ENCODE data around the gene NUAK1.

NUAK1 gene

DNA sequence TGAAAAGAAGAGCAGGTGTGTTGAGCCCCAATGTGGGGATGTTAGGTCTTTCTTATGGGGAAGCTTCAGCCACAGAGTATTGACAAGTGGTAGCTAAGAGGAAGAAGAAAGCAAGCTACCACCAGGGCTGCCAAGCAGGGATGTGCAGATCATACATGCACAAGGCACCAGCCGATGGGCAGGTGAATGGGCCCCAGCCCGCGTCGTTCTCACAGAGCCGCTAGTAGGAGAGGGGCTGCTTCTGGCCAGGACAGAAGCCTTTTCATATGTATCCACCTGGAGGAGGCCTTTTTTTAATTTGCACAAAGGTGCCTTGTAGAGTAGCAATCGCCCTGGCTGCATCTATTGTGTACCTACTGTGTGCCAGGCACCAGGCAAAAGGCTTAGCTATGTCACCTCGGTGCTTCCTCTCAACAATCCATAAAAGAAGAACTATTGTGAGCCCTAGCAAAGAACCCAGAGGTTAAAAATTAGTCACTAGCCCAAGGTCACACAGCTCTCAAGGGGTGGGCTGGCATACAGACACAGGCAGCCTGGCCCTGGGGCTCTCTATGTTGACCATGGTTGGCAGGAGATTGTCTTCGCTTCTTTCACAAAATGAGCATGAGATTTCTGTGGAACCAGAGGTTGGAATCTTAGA lies 8.2 kb downstream of the NUAK1 start:
- DNase-seq, result no peak

DNA sequence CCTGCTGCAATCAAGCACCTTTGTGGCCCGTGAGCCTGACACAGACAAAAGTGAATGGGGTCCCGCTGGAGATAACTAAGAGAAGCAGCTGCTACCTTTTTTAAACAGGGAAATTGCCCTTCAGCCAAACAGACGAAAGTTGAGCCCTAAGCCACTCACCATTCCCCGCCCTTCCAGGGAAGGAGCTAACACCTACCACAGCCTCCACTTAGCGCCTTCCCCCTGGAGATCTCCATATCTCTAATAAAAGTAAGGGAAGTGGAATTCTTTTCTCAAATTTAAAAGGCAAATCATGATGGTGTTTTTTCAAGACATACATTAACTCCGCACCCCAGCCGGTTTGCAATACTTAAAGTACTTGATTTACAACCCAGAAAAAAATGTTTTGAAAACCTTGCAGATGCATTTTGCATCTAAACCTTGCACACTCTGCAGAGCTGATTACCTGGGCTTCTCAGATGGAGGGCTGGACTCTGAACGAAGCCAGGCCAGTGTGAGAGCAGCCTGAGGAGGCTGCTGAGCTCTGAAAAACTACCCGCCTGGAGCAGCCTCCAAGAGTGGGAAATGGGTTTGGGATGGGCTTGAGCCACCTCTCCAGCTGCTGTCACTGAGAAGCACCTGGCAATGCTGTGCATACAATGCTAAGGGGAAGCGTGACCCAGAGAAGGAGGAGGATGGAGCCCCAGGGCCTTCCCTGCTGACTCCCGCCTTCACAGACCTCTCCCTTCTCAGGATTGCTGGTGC lies 10.0 kb downstream of the NUAK1 start:
- no peak for DNase-seq

DNA sequence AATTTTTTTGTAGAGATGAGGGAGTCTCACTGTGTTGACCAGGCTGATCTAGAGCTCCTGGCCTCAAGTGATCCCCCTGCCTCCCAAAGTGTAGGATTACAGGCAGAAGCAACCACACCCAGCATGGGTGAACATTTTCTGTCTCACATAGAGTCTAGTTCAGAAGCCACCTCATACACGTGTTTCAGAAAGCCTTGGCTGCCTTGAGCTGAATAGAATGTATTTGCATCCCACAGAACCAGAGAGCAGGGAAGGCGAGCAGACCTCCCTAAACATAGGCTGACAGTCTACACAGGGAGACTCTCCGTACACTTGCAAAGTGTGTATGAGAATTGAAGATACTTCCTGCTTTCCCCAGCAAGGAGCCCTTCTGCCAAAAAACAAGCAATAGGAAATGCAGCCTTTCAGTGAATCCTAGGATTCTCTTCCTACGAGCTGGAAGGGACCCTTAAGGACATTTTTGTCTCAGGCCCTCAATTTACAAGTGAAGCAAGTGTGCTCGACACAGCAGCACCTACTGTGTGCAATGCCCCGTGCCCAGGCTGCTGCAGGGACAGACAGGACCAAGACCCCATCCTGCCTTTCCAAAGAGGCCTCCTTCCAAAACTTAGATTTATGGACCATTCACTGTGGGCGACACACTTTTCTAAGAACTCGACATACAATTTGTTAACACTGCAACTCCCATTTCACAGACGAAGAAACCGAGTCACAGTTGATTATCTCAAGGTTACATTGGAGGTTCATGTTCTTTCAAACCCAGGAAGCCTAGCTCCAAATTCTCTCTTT lies 11.2 kb downstream of the NUAK1 start:
- DNase-seq, result no peak

DNA sequence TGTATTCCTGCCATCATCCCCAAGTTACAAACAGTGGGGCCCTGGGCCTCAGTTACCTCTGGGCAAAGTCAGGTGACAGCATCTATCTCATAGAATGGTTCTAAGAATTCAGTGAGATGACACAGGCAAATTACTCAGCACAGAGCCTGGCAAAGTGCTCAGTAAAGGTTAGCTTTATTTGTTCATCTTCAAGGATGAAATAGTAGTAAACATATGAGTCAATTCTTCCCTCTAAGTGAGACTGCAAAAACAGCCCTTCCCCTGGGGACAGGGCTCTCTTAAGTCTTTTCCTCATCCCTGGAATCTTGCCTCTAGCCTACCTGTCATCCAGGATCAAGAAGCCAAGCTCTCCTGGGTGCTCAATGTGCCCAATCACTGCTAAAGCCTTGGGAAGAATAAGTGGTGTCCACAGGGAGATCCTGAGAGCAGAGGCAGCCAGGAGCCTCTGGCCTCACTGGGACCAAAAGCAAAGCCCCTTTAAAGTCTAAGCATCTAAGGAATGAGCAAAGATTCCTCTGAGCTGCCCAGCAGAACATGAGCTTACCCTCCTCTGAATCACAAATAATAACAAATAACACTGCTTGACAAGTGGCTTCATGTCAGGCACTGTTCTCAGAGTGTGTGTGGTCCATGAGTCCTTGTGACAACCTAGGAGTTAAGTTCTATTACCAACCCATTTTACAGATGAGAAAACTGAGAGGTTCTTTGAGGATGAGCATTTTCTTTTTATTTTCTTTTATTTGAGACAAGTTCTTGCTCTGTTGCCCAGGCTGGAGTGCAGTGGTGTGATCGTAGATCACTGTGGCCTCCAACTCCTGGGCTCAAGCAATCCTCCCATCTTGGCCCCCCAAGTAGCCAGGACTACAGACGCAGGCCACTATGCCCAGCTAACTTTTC lies 12.1 kb downstream of the NUAK1 start:
- no peak for DNase-seq

DNA sequence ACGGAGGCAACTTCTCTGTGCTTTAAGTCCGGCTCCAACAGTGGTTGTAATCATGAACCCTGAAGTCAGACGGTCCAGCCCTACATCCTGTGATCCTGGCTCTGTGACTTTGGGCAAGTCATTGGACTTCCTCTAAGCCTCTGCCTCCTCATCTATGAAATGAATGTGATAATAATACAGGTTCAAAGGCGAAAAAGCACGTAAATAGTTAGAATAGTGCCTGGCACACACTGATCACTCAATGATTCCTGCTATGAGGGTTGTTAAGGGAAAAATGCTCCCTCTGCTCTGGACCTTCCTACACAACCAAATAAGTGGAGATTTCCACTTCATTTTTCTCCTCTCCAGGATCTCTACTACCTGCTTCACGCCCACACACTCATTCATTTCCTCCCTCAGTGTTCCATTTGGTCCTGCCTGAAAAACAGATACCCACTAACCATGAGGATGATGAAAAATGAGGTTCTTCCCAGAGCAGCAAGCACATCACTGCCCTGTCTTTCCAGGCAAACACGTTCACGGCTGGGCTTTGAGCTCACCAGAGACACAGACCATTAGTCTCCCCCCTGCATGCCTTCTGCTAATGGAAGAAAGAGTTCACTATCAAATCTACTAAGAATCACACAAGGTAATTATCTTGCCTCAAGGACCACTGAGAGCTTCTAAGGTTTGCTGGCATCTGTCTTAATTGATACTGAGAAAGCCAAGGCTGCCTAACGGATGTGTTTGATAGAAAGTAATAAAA lies 13.2 kb downstream of the NUAK1 start:
- no peak for DNase-seq

DNA sequence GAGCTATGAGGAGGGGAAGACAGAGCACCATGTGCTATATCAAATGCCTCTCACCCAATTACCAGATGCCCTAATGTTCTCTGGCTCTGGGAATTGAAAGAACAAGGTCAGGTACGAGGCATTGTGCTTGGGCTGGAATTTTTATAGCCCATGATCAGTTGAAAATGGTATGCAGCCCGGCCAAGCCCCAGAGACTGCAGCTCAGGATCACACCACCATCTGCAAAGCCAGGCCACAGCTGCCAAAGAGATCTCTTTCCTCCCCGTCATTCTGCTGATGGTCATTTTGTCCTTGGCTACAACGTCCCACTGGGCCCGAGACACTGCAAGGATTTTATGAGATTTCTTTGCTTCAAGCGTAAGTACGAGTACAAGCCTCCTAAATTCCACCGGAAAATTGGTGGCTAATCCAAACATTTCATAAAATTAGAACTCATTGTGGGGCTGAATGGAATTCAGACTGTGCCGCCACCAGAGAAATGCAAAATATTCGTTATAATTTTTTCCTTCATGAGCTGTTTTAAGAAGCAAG lies 15.1 kb downstream of the NUAK1 start:
- no peak for DNase-seq

DNA sequence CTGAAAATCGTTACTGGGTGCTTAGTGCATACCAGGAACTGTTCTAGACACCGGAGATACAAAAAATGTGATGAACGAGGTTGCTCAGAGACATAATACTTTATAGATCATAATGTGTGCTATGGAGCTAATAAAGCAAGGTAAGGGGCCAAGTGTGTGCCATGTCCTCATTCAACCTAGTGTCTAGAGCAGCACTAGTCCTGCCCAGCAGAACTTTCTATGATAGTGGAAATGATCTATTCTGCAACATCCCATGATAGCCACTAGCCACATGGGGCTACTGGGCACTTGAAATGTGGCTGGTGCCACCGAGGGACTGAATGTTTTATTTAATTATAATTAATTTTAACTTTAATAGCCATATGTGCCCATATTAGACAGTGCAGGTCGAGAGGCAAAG lies 15.6 kb downstream of the NUAK1 start:
- no peak for DNase-seq

DNA sequence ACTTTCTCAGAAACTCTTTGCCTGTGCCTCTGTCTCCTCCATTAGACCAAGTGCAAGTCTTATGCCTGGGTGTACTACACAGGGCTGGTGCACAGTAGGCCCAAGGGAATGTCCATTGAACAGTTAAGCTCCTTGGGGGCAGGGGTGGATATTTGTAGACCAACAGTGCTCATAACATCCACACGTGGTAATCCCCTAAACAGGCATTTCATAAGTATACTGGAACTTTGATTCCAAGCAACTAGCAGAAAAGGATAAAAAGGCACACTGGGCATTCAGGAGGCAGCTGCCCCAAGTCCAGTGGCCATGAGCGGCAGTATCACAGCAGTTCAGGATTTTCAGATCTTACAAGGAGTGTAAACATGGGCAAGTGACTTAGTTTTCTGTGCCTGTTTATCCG lies 16.8 kb downstream of the NUAK1 start:
- no peak for DNase-seq

DNA sequence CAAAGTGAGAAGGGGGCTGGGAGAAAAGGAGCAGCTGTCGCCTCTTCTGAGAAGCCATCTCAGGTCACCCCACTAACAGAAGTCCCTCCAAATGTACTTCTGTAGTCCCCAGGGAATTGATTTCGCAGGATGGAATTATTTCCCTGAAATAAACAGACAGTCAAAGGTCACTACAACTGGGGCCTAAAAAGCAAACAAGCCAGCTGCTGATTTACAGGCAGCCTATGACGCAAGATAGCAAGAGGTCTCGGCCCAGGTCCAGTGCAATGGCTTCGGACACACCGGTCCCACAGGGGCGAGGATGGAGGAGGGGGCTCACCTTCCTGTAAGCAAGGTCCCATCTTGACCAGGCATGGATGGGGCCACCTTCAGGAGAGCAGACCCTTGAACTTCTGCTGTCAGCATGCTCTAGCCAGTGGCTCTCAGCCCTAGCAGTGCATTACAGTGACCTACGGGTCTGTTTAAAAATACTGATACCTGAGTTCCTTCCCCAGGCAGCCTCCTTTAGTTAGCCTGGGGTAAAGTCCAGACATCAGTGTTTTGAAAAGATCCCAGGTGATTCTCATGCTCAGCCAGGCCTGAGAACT lies 18.1 kb downstream of the NUAK1 start:
- DNase-seq, result no peak

DNA sequence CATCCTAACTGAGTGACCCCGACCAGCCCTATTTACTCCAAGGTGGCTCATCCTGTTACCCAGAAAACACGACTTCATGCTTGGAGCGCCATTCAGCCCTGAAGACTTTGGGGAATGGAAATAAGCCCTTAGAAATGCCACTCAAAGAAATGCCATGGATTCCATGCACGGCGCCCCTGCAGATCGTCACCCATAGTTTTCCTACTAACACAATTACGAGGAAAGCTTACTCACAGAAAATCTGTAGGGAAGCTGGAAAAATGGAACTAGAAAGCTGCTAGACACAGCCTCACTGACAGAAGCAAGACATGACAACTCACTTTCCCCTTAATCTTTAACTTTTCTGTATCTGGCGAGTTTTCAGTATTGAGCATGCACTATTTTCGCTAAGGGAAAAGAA lies 19.5 kb downstream of the NUAK1 start:
- no peak for DNase-seq

DNA sequence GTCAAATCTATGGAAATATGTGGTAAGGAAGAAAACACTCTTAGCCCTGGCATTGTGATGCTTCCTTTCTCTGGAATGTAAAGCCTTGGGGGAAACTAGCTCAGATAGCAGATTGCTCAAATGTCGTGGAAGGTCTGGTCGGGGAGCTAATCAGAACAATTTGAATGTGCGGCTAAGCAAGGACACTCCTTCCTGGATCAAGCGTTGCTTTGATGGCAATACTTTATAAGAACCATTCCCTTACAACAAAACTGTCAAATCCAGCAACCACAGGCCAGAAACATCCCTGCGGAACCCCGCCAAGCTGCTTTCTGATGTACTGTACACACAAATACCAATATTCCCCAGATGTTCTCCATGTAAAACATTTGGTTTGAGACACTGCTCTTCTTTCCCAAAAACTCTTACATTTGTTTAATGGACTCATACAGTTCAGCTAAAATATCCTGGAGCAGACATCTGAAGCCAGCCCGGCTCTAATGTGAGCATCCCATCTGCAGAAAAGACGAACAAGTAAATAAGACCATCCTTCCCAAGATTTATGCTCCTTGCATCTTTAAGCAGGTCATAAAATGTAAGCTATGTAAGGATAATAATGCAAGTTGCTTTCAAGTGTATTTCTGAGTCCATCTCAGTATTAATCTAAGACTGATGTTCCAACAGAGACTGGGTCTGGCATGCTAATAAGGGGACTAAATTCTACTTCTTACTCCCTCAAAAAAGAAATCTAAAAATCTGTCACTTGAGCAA lies 20.2 kb downstream of the NUAK1 start:
- DNase-seq, result no peak

DNA sequence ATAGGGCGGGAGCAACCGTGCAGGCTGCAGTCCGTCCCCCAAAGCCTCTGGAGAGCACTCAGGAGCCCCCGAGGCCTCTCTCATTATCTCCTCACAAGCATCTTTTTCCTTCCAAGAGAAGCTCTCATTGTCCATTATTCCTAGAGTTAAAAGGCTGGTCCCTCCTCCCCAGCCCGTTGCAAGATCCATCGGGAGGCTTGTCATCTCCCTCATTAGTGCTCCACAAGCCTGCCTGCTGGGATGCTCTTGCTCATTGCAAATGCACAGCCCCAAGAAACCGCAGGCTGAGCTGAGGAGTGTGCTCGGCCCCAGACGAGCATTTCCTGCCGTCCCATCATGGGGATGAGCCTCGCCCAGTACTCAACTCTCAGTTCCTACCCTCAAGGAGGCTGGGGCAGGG lies 23.3 kb downstream of the NUAK1 start:
- DNase-seq, result peak in 3 of 14 donors; percentile 8 to 27 (median 12)

DNA sequence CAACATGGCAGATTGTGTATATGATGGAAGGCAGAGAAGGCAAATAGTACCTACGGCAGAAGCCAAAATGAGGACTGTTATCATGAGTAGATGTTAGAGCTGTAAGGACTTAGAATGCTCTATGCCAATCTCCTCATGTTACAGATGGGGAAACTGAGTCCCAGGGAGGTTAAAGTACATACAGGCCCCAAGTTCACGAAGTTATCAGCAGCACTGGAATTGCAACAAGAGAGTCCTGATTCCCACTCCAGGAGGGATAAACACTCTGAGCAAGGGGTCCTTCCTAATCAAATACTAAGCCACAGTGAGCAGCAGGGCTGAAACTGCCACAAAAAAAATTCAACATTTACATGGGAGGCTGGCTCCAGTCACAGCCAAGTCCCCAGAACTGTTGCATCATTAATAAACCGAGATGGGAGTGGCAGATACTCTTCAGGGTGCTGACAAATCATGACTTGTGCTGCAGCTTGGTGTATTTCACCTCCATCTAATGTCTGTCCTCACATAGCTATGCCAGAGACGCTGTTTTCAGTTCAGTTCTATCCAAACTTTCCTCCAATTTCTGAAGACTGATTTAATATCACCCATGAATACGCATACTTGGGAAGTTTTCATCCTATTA lies 24.2 kb downstream of the NUAK1 start:
- peak in 1 of 14 donors; percentile 15 for DNase-seq

DNA sequence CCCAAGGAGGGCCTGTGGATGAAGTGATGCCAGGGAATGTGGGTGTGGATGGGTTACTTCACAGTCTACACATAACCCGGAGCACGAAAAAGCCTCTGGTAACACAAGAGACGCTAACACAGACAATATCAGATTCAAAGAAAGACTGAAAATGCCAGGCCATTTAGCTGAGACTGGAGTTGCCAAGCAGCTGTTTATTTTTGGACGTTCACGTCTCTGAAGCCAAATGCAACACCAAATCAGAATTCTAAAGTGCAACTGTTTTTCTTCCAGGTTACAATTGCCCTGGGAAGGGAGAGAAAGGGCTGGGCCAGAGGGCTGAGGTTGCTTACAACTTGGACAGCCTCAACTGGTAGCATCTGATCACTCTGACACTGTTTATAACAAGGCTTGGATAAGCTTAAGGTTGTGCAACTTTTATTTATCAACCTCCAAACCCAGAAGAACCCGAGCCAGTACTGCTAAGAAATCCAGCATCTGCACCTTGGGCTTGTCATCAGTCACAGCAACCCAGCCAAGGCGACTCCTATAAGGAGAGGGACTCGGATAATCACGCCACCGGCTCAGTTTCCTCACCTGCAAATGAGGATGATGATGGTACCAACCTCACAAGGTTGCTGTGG lies 24.8 kb downstream of the NUAK1 start:
- DNase-seq, result peak in 3 of 14 donors; percentile 10 to 19 (median 17)

DNA sequence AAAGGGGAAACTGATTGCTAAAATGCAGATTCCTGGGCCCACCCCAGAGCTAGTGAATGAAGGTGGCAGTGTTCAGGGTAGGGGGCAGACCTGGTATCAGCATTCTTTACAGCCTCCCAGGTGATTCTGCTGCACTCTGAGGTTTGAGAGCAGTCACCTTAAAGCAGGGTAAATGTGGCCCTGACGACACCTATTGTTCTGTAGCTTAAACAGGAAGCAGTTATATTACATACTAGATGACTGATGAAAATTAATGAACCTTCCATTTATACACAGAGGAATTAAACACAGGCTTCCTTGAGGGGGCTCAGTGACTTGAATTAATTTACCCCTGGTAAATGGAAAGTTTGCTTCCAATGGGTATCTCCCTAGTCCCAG lies 25.3 kb downstream of the NUAK1 start:
- DNase-seq, result no peak

DNA sequence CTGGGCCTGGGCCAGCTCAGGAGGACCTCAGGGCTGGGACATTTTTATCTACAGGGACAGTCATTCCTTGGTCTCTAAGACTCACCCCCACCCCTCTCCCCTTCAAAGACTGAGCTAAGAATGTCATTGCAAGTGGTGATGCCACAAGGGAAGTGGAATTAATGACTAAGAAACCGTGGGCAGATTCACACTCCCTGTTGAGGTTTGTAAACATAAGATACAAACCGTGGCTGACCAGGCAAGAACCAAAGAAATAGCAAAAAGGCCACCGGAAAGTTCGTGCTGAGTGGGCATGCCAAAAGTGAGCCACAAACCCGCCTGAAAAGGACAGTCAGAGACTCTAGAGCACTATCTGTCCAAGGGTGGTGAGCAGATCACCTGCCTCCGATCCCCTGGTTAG lies 25.7 kb downstream of the NUAK1 start:
- peak in 2 of 14 donors; percentile 19 for DNase-seq

DNA sequence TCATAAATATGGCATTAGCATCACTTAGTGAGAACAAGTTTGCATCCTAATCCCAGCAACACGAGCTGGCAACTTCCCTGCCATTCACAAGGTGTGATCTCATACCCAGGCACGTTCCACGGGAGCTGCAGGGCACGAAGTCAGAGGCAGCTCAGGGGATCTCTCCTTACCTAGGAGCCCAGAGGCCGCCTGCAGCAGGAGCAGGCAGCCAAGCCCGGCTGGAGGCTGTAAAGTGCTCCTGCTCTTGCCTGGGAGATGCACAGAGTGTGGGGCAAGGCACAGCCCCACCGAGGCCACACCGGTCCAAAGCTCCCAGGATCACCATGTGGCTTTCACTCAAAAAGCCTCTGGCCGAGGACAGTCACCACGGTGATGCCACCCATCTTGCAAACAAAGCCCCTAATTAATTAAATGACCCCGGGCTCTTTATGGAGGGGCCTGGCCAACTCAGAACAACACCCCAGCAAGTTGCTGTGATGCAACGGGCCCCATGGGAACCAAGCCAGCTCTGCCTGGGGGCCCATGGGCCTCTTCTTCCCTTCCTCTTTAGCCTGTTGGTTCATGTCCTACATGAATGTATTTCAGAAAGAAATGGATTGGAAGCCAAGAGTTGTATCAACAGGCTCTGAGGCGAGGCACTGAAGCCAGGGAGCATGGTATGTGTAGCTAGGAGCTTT lies 26.5 kb downstream of the NUAK1 start:
- DNase-seq, result peak in 9 of 14 donors; percentile 20 to 76 (median 41)

DNA sequence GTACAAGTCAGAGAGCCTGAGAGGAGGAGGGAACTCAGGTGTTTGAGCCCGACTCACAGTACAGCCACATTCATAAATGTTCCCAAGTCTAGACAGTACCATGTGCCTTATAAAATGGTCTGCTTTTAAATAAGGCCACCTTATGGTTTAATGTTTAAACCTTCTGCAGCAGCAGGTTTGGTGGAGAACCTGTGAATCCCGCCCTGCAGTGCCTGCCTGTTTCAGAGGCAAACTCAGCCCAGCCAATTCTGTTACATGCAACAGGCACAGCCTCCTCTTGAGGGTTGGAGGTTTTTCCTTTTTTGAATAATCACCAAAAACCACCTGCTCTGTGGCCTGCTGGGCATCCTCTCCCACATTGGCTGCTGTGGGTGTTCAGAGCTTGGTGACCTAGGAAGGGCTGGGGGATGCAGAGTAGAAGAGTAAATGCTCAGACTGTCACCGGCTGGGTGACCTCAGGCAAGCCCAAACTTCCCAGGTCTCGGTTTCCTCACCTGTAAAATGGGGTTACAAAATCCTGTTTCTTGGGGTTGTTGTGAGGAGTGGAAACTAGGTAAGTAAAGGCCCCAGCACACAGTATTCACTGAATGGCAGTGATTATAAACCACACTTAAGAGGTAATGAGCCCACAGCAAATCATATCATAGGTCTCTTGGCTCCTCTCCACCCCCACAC lies 28.0 kb downstream of the NUAK1 start:
- no peak for DNase-seq

Measured in C1 segment of cervical spinal cord (tissue), 14 donors.